ENCODE data around the gene VWA2.

DNA sequence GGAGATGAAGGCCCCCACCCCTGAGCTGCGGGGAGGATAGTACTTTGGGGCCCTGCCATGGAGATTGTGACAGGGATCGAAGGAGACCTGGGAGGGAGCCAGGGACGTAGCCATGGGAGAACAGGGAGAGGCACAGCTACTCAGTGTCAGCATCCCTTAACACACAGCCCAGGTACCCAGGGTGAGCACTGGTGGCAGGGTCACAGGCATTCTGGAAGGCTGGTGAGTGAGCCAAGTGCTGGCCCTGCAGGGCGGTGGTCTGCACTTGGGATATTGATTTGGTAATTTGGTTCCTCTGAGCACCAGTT, 39.8 kb downstream of the VWA2 start:
- TF ChIP-seq, protein P1, sequence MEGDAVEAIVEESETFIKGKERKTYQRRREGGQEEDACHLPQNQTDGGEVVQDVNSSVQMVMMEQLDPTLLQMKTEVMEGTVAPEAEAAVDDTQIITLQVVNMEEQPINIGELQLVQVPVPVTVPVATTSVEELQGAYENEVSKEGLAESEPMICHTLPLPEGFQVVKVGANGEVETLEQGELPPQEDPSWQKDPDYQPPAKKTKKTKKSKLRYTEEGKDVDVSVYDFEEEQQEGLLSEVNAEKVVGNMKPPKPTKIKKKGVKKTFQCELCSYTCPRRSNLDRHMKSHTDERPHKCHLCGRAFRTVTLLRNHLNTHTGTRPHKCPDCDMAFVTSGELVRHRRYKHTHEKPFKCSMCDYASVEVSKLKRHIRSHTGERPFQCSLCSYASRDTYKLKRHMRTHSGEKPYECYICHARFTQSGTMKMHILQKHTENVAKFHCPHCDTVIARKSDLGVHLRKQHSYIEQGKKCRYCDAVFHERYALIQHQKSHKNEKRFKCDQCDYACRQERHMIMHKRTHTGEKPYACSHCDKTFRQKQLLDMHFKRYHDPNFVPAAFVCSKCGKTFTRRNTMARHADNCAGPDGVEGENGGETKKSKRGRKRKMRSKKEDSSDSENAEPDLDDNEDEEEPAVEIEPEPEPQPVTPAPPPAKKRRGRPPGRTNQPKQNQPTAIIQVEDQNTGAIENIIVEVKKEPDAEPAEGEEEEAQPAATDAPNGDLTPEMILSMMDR (IDR thresholded peaks at IDR 0.05), result no peak
- no peak for TF ChIP-seq POLR2A (IDR thresholded peaks at IDR 0.05)

All from esophagus squamous epithelium (tissue), 4 donors.